Chondrocyte (in vitro differentiated cells): Measurements from ENCODE around the gene ROGDI. TPM values are rescaled to one million over a fixed set of nuclear protein-coding genes. Genes with fewer than 3 reads are reported as not detected.

Source experiments
- DNase-seq: peaks from one replicate; pipeline ENCODE4 v3.0.0; 2021; ENCODE audit warnings: mixed read lengths, low spot score
- H3K27ac Mint-ChIP-seq: one replicate; pipeline ENCODE4 v1.8.0; 2021; ENCODE audit warnings: mild to moderate bottlenecking, moderate library complexity, mixed read lengths; ENCODE audit not compliant: unreplicated experiment
- H3K27me3 Mint-ChIP-seq: 2 replicates; pipeline ENCODE4 v1.8.0; 2021; ENCODE audit warnings: low read depth, mixed read lengths
- H3K36me3 Mint-ChIP-seq: 2 replicates; pipeline ENCODE4 v1.8.0; 2021; ENCODE audit warnings: low read depth, mixed read lengths
- H3K4me1 Mint-ChIP-seq: 2 replicates; pipeline ENCODE4 v1.8.0; 2021; ENCODE audit warnings: low read depth, mild to moderate bottlenecking, mixed read lengths
- H3K4me3 Mint-ChIP-seq: one replicate; pipeline ENCODE4 v1.8.0; 2021; ENCODE audit warnings: mild to moderate bottlenecking, moderate library complexity, mixed read lengths; ENCODE audit not compliant: unreplicated experiment
- H3K9me3 Mint-ChIP-seq: 2 replicates; pipeline ENCODE4 v1.8.0; 2021; ENCODE audit warnings: low read depth, mixed read lengths
- CTCF ChIP-seq: fragments of 200-600 bp; sonication (generic); IDR thresholded peaks from 2 replicates; pipeline ENCODE4 v1.5.0; 2021; ENCODE audit warnings: antibody characterized with exemption, mild to moderate bottlenecking, moderate library complexity
- total RNA-seq: library from RNA; stranded (reverse); gene quantifications from 3 replicates; pipeline ENCODE4 v1.2.1, GENCODE V29; 2021

ROGDI gene
- total RNA-seq, 1 donor from 2014 or later: 37.6 TPM

- Mint-ChIP-seq H3K4me3 (peak overlapping the region; percentile 89), H3K4me1 (peaks cover 52% of the 10 kb centered on the region), H3K36me3 (peaks cover 12% of the 10 kb centered on the region), H3K9me3 (no peaks in the 10 kb centered on the region), H3K27me3 (no peaks in the 10 kb centered on the region), H3K27ac (peak overlapping the region; percentile 83)
- no peak for DNase-seq
- TF ChIP-seq CTCF: peak; percentile 23
Measured at GRCh38 chr16:4846503-4846900, 44.1 kb upstream of the ROGDI start.

GRCh38 chr16:4840984-4841383, 38.6 kb upstream of the ROGDI start:
- DNase-seq: no peak
- Mint-ChIP-seq H3K27ac (no peak overlapping the region), H3K4me3 (no peak overlapping the region), H3K9me3 (no peaks in the 10 kb centered on the region), H3K36me3 (peaks cover 26% of the 10 kb centered on the region), H3K4me1 (peaks cover 12% of the 10 kb centered on the region), H3K27me3 (no peaks in the 10 kb centered on the region)
- no peak for TF ChIP-seq CTCF

GRCh38 chr16:4839942-4840341, 37.5 kb upstream of the ROGDI start:
- Mint-ChIP-seq H3K27ac (no peak overlapping the region), H3K4me1 (peaks cover 4% of the 10 kb centered on the region), H3K36me3 (peaks cover 23% of the 10 kb centered on the region), H3K27me3 (no peaks in the 10 kb centered on the region), H3K9me3 (no peaks in the 10 kb centered on the region), H3K4me3 (no peak overlapping the region)
- no peak for DNase-seq
- no peak for TF ChIP-seq CTCF

GRCh38 chr16:4837733-4838501, 35.5 kb upstream of the ROGDI start:
- TF ChIP-seq CTCF: no peak
- Mint-ChIP-seq H3K4me1 (no peaks in the 10 kb centered on the region), H3K27ac (no peak overlapping the region), H3K9me3 (no peaks in the 10 kb centered on the region), H3K4me3 (no peak overlapping the region), H3K27me3 (no peaks in the 10 kb centered on the region), H3K36me3 (peaks cover 18% of the 10 kb centered on the region)
- no peak for DNase-seq

GRCh38 chr16:4836727-4837126, 34.3 kb upstream of the ROGDI start:
- H3K27ac Mint-ChIP-seq: no peak overlapping the region
- DNase-seq: no peak
- TF ChIP-seq CTCF: no peak

More at GRCh38 chr16:4836727-4837126, 34.3 kb upstream of the ROGDI start:
- no peaks in the 10 kb centered on the region for H3K4me1 Mint-ChIP-seq
- H3K27me3 Mint-ChIP-seq: no peaks in the 10 kb centered on the region
- H3K9me3 Mint-ChIP-seq: no peaks in the 10 kb centered on the region
- peaks cover 20% of the 10 kb centered on the region for H3K36me3 Mint-ChIP-seq
- H3K4me3 Mint-ChIP-seq: no peak overlapping the region
